22Rv1 (cell line): ENCODE data around the gene TMEM236.

ENCODE experiments used
- H3K27ac ChIP-seq: fragments of 450-650 bp; 2 replicates; pipeline ENCODE4 v1.5.1; 2017
- CTCF ChIP-seq: fragments of 450-650 bp; IDR thresholded peaks from 2 replicates; pipeline ENCODE4 v1.5.1; 2017; ENCODE audit warnings: mild to moderate bottlenecking
- ZFX ChIP-seq: fragments of 450-650 bp; IDR thresholded peaks from 2 replicates; pipeline ENCODE4 v1.6.1; 2017; ENCODE audit warnings: antibody characterized with exemption, borderline replicate concordance

TMEM236 gene

GRCh38 chr10:17740668-17741067 is 11.3 kb upstream of the TMEM236 start:
- H3K27ac ChIP-seq: no peak overlapping the region
- TF ChIP-seq CTCF (no peak), ZFX (no peak)

GRCh38 chr10:17742918-17743317 is 9.1 kb upstream of the TMEM236 start:
- H3K27ac ChIP-seq: no peak overlapping the region

GRCh38 chr10:17743437-17743836 is 8.6 kb upstream of the TMEM236 start:
- H3K27ac ChIP-seq: no peak overlapping the region

More at GRCh38 chr10:17742918-17743317, 9.1 kb upstream of the TMEM236 start:
- TF ChIP-seq ZFX (no peak), CTCF (peak; percentile 90)

GRCh38 chr10:17744341-17744861 is 7.6 kb upstream of the TMEM236 start:
- TF ChIP-seq CTCF (no peak), ZFX (no peak)
- no peak overlapping the region for H3K27ac ChIP-seq

More at GRCh38 chr10:17743437-17743836, 8.6 kb upstream of the TMEM236 start:
- TF ChIP-seq CTCF (no peak), ZFX (no peak)

- TF ChIP-seq CTCF (no peak), ZFX (no peak)
- H3K27ac ChIP-seq: no peak overlapping the region
Observed at GRCh38 chr10:17747883-17748550, 4.0 kb upstream of the TMEM236 start.

- H3K27ac ChIP-seq: no peak overlapping the region
- TF ChIP-seq CTCF (no peak), ZFX (no peak)
Observed at GRCh38 chr10:17749890-17750289, 2.1 kb upstream of the TMEM236 start.

- no peak overlapping the region for H3K27ac ChIP-seq
- TF ChIP-seq ZFX (no peak), CTCF (no peak)
Observed at GRCh38 chr10:17756557-17757217, 4.7 kb downstream of the TMEM236 start.
